ENCODE results near the gene RPIA.

Gene RPIA

DNA sequence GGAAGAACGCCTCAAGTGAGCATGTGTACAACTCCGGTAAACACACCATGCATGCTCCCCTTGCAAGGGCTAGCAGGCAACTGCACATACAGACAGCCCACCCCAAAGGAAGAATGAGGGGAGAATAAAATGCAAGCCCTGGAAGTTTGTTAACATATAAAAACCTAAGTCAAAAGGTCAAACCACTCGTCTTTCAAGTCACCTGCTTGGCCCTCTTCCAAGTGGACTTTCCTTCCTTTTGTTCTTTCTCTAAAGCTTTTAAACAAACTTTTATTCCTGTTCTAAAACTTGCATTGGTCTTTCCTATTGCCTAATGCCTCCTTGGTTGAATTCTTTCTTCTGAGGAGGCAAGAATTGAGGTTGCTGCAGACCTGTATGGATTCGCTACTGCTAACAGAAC is 5.2 kb upstream of the RPIA start:
- DNase-seq, result no peak

- no peak for DNase-seq
Measured at GRCh38 chr2:88687384-88687783, 4.1 kb upstream of the RPIA start.

GRCh38 chr2:88690591-88691338 is 708 bp upstream of the RPIA start:
- no peak for DNase-seq

- no peak for DNase-seq
Measured at GRCh38 chr2:88692187-88692586, 714 bp downstream of the RPIA start.

GRCh38 chr2:88693911-88694414 is 2.5 kb downstream of the RPIA start:
- DNase-seq, result no peak

DNA sequence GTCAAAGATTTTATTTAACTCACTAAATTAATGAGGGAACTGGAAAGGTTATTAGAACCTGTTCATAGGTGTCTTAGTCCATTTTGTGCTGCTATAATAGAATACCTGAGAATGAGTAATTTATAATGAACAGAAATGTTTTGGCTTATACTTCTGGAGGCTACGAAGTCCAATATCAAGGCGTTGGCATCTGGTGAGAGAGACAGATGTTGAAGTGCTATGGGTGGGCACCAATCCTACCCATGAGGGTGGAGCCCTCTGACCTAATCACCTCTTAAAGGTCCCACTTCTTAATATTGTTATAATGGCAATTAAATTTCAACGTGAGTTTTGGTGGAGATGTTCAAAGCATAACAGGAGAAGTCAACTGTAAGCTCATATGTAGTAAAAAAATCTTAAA is 5.1 kb downstream of the RPIA start:
- no peak for DNase-seq

DNA sequence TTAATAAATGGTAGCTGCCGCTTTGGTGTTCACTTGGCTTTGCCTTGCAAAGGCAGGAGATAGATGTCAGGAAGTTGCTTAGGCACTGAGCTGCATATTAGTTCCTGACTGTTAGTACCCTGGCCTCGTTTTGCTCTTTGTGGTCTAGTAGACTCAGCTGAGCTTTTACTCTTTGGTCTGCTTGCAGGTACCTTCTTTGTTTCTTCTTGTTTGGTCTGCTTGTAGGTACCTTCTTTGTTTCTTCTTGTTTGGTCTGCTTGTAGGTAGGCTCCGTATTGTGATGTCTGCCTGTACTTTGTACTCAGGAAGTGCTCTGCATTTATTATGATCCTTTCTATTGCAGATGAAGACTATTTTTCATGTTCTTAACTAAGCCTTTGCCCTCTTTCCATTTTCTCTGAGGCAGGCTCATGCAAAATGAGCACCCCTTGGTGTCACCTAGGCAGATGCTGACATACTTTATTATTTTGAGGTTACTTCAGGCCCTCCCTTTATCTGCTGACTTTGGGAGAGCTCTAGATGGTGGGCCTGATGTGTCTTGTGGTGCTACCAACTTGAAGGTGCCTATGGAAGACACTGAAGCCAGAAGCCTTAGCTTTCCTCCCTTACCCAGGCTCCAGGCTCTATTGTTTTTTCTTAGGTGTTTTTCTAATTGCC is 6.0 kb downstream of the RPIA start:
- DNase-seq, result no peak

DNA sequence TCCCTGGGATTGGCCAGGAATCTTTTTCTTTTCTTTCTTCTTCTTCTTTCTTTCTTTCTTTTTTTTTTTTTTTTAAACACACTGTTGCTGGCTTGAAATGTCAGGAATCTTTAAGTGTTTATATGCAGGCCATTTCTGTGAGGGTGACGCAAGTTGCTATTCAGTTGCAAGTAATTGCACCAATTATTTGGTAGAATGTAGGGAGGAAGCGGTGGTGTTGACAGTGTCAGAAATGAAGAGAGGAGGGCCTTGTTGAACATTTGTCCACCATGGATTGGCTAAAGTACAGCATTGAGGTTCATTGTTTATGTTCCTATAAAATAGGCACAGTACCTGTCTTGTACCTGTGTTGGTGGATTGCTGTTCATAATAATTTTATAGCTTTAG is 6.5 kb downstream of the RPIA start:
- DNase-seq, result no peak

- DNase-seq, result no peak
Measured at GRCh38 chr2:88698498-88699233, 7.2 kb downstream of the RPIA start.

- DNase-seq, result no peak
Measured at GRCh38 chr2:88707003-88707402, 15.5 kb downstream of the RPIA start.

DNA sequence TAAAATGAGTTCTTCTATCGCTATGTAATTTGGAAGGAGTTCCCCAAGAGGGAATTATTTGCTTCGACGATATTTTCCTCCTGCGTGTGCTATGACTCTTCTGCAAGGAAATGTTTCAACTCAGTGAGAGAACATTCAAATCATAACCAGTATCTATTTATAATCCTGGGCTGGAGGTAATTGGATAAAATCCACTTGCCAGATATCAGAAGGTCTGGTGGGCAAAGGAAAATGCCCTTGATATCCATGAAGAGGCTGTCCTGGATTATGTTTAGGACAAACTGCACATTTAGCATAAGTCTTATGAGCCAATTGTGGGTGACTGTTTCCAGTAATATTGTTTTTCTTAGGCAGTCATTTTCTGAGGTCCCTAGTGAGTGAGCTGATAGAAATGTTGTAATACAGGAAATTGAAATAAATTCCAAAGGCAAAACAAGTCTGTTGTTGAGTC is 17.7 kb downstream of the RPIA start:
- no peak for DNase-seq

GRCh38 chr2:88711289-88711688 is 19.8 kb downstream of the RPIA start:
- DNase-seq, result no peak

DNA sequence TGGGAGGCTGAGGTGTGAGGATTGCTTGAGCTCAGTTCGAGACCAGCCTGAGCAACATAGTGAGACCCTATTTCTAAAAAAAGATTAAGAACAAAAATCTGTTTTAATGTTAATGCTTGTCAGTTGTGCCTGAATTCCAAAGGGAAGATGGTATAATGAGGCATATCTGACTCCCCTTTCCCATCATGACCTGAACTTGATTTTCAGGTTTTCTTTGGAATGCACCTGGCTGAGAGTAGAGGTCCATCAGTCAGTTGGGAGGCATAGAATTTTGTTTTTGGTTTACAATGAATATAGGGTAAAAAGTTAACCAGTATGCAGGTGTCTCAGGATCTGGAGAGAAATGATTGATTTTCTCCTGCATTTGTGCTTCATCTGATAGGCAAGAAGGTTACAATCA is 20.4 kb downstream of the RPIA start:
- no peak for DNase-seq

GRCh38 chr2:88713408-88713807 is 21.9 kb downstream of the RPIA start:
- no peak for DNase-seq

DNA sequence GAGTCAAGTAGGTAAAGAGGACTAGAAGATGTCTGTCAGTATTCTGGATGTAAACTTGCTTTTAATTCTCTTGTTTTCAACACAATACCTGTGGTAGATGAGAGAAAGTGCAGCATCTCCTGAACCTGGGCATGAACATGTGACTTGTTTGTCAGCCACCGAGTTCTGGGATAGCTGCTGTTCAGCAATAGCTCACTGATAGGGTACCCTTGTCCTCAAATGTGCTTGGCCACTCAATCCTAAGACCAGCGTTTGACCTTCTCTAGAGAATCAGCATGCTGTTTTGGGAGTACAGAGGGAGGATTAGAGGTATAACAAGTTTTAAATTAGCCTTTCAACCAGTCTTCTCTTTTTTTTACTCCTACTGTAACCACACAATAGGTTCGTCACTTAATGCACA is 23.2 kb downstream of the RPIA start:
- DNase-seq, result no peak

DNA sequence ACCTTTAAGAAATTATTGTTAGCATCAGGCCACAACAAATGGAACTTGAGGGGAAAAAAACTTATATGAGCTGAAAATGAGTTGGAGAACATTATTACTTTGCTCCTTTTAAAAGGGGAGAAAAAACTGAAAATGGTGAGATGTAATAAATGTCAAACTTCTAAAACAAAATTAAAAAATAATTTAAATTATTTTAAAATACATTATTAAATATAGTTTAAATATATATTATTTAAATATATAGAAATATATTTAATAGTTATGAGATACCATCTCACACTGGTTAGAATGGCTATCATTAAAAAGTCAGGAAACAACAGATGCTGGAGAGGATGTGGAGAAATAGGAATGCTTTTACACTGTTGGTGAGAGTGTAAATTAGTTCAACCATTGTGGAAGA is 28.9 kb downstream of the RPIA start:
- DNase-seq, result no peak

DNA sequence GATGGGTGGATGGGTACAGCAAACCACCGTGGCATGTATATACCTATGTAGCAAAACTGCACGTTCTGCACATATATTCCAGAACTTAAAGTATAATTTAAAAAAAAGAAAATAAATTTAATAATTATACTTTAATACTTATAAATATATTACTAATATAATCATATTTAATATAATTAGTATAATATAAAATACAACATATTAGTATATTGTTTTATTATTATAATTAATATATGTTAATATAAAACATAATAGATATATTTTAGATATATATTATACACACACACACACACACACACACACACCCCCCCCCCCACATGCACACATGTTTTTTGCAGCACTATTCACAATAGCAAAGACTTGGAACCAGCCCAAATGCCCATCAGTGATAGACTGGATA is 29.8 kb downstream of the RPIA start:
- DNase-seq, result no peak

GRCh38 chr2:88724643-88725332 is 33.3 kb downstream of the RPIA start:
- no peak for DNase-seq

DNA sequence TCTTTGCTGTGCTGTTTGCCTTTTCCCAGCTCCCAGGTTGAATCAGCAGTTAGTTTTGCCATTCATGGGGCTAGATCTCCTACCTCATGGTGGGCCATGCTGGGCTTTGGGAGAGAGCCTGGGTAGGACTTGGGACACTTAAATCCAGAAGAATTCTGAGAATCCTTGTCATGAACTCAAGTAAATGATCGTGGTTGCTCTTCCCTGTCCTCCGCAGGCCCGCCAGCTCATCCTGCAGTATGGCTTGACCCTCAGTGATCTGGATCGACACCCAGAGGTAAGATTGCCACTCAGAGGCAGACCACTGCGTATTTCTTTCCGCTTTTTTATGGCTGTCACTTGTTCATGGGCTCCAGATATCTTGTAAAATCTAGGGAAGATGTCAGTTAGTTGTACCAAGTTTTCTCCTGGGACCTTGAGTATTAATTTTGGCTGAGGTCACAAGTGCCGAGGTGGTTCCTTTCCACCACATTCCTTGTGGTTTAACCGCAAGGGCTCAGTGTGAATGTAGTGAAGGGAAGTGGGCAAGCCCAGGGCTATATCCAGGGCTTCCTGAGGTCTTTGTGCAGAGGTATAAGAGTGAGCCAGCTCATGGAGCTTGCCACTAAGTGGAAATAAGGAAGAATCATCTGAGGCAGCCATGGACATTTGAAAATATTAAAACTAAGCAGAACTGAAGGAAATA is 37.7 kb downstream of the RPIA start:
- DNase-seq, result no peak

GRCh38 chr2:88733155-88733902 is 41.9 kb downstream of the RPIA start:
- no peak for DNase-seq

DNA sequence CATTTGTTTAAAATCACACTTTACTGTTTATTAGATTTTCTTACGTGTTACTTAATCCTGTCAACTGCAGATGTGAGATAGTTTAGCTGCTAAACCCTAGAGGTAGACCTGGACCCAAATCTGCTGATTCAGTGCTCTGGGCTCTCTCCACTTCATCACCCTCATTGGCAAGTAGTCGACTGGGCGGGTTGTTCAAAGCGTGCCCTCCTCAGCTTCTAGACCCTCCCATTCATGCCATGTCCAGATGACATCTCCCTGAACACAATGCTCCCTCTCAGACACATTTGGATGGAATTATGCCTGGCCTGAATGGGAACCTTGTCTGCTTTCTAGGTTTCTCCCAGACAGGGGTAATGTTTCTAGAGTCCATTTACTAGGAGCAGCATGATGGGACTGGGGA is 43.7 kb downstream of the RPIA start:
- DNase-seq, result no peak

GRCh38 chr2:88735853-88736252 is 44.4 kb downstream of the RPIA start:
- DNase-seq, result no peak

All from NCI-H1048 (cell line).